Chondrocyte (in vitro differentiated cells): ENCODE results near the gene PTHLH. TPM values are rescaled to one million over a fixed set of nuclear protein-coding genes. Genes with fewer than 3 reads are reported as not detected.
A peak's percentile ranks its signal among the peaks of the same experiment; 100 is the strongest.

Experiments
- DNase-seq: peaks from one replicate; pipeline ENCODE4 v3.0.0; 2021; ENCODE audit warnings: mixed read lengths, low spot score
- H3K27ac Mint-ChIP-seq: one replicate; pipeline ENCODE4 v1.8.0; 2021; ENCODE audit warnings: mild to moderate bottlenecking, moderate library complexity, mixed read lengths; ENCODE audit not compliant: unreplicated experiment
- H3K27me3 Mint-ChIP-seq: 2 replicates; pipeline ENCODE4 v1.8.0; 2021; ENCODE audit warnings: low read depth, mixed read lengths
- H3K36me3 Mint-ChIP-seq: 2 replicates; pipeline ENCODE4 v1.8.0; 2021; ENCODE audit warnings: low read depth, mixed read lengths
- H3K4me1 Mint-ChIP-seq: 2 replicates; pipeline ENCODE4 v1.8.0; 2021; ENCODE audit warnings: low read depth, mild to moderate bottlenecking, mixed read lengths
- H3K4me3 Mint-ChIP-seq: one replicate; pipeline ENCODE4 v1.8.0; 2021; ENCODE audit warnings: mild to moderate bottlenecking, moderate library complexity, mixed read lengths; ENCODE audit not compliant: unreplicated experiment
- H3K9me3 Mint-ChIP-seq: 2 replicates; pipeline ENCODE4 v1.8.0; 2021; ENCODE audit warnings: low read depth, mixed read lengths
- CTCF ChIP-seq: fragments of 200-600 bp; sonication (generic); IDR thresholded peaks from 2 replicates; pipeline ENCODE4 v1.5.0; 2021; ENCODE audit warnings: antibody characterized with exemption, mild to moderate bottlenecking, moderate library complexity
- total RNA-seq: library from RNA; stranded (reverse); gene quantifications from 3 replicates; pipeline ENCODE4 v1.2.1, GENCODE V29; 2021

PTHLH gene
- total RNA-seq, 1 donor from 2014 or later, result 1.1 TPM

DNA sequence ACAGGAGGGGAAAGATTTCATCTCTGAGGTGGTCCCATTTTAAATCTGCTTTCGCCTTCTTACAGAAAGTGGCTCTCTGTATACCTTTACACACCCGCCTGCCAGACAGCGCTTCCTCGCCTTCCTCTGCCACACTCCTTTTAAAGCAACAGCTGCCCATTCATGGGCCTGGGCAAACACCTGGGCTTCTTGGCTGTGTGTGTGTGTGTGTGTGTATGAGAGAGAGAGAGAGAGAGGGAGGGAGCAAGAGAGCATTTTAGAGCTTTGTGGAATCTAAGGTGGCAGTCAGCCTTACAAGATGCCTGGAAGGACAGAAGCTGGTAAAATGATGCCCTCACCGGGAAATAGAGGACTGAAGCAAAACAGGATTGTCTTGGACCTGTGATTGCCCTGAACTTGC, 20.0 kb downstream of the PTHLH start:
- H3K4me1 Mint-ChIP-seq, result no peaks in the 10 kb centered on the region
- TF ChIP-seq CTCF, result no peak
- no peaks in the 10 kb centered on the region for H3K9me3 Mint-ChIP-seq
- no peaks in the 10 kb centered on the region for H3K27me3 Mint-ChIP-seq
- H3K27ac Mint-ChIP-seq, result no peak overlapping the region
- H3K36me3 Mint-ChIP-seq, result no peaks in the 10 kb centered on the region
- H3K4me3 Mint-ChIP-seq, result no peak overlapping the region
- no peak for DNase-seq

DNA sequence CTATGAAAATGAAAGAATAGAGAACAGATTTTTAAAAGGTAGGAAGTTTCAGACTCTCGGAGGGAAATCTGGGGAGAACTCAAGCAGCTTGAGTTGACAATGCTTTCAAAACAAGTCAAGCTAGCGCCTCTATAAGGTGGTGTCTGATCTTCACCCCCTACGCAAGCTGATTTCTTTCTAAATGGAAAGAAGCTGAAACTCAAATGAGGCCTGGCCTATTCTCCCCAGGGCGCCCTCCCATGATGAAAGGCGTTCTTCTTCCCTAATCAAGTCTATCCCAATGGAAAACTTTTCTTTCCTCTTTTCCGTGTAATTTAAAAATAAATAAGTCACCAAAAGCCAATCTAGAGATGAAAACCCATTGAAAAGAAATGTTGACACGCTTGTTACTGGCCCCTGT, 20.6 kb downstream of the PTHLH start:
- DNase-seq, result no peak
- TF ChIP-seq CTCF, result no peak
- Mint-ChIP-seq H3K9me3 (no peaks in the 10 kb centered on the region), H3K4me3 (no peak overlapping the region), H3K36me3 (no peaks in the 10 kb centered on the region), H3K4me1 (no peaks in the 10 kb centered on the region), H3K27me3 (no peaks in the 10 kb centered on the region), H3K27ac (no peak overlapping the region)

DNA sequence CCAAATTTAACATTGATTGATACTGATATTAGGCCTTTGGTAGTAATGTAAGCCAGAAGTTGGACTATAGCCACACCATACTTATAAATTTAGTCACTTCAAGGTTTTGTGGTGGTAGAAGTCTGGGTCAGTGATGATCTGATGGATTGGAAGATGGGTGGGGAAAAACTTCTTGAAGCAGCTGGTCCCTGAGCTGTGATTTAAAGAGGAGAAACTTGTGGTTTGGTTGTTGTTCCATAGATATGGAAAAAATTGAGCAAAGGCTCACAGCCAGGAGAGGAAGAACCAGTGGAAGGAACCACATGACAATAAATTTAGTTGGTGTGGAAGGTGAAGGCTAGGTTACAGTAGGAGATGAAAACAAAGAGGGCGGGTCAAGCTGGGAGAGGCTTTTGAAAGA, 26.1 kb downstream of the PTHLH start:
- Mint-ChIP-seq H3K27me3 (no peaks in the 10 kb centered on the region), H3K4me3 (no peak overlapping the region), H3K27ac (no peak overlapping the region), H3K9me3 (no peaks in the 10 kb centered on the region), H3K36me3 (no peaks in the 10 kb centered on the region), H3K4me1 (no peaks in the 10 kb centered on the region)
- TF ChIP-seq CTCF, result no peak
- DNase-seq, result no peak

DNA sequence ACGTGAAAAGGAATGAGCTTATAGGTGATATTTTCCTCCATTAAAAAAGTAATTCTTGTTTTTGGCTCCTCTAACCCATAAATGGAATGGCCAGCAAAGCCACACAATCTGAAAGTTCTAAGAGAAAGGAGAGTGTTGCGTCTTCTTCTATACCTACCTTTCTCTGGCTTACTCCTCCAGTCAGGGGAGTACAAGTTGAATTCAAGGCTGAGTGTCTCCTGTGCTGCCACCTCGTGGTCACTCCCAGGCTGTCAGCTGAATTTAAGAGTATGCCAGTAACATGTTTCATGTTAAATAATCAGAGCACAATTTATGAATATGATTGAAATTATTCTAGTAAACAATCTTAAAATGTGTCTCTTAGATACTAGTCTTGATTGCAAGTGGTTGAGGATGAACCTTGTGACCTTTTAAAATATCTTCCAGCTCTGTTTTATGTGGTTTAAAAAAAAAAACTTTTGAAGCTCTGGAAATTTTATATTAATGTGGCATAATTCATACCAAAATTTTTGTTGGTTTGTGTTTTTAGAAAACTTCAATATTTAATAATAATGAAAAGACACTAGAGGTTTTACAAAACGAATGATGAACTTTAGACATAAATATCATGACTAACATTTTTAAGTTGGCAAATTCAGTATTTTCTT, 31.7 kb downstream of the PTHLH start:
- no peaks in the 10 kb centered on the region for H3K4me1 Mint-ChIP-seq
- H3K27me3 Mint-ChIP-seq, result no peaks in the 10 kb centered on the region
- H3K9me3 Mint-ChIP-seq, result no peaks in the 10 kb centered on the region
- peak; percentile 95 for TF ChIP-seq CTCF
- no peak overlapping the region for H3K27ac Mint-ChIP-seq
- no peaks in the 10 kb centered on the region for H3K36me3 Mint-ChIP-seq
- no peak for DNase-seq
- H3K4me3 Mint-ChIP-seq, result no peak overlapping the region

DNA sequence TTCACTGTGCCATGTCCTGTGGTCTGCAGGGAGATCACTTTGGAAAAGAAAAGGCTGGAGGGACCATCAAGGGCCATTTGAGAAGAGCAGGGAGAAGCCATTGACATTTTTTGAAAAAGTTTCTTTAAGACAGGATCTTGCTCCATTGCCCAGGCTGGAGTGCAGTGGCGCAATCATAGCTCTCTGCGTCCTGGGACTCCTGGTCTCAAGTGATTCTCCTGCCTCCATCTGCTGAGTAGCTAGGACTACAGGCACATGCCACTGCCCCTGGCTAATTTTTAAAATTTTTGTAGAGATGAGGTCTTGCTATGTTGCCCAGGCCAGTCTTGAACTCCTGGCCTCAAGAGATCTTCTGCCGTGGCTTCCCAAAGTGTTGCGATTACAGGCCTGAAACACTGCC, 32.3 kb downstream of the PTHLH start:
- Mint-ChIP-seq H3K4me1 (no peaks in the 10 kb centered on the region), H3K36me3 (no peaks in the 10 kb centered on the region), H3K9me3 (no peaks in the 10 kb centered on the region), H3K27me3 (no peaks in the 10 kb centered on the region), H3K27ac (no peak overlapping the region), H3K4me3 (no peak overlapping the region)
- DNase-seq, result no peak
- no peak for TF ChIP-seq CTCF
